Omental fat pad (tissue), 4 donors: ENCODE results near the gene BTG3. TPM values are rescaled to one million over a fixed set of nuclear protein-coding genes. Genes with fewer than 3 reads are reported as not detected.

Experiments used
- ATAC-seq: fragments of 150-250 bp; one replicate; pipeline ENCODE4 v1.9.1; 2016; ENCODE audit warnings: mild to moderate bottlenecking, moderate library complexity; ENCODE audit not compliant: low FRiP score
- DNase-seq: peaks from one replicate; pipeline ENCODE4 v3.0.0-alpha.2; 2019; ENCODE audit warnings: low spot score
- total RNA-seq, 4 donors: library from RNA; depleted of rRNA; stranded (reverse); fragments of >200 nt; gene quantifications; one replicate each; pipeline ENCODE4 v1.1.0, GENCODE V29; 2016
- TF ChIP-seq, protein P1 (sequence below), 3 donors: fragments of 450-650 bp; IDR thresholded peaks; one replicate each; pipeline ENCODE4 v1.5.1; 2016 to 2017; ENCODE audit warnings: antibody characterized with exemption in 3 of 3, mild to moderate bottlenecking in 3 of 3, moderate library complexity in 2 of 3

The BTG3 gene
- total RNA-seq, 4 donors from 2014 or later = 39.4 to 60.9 (median 43.6) TPM

DNA sequence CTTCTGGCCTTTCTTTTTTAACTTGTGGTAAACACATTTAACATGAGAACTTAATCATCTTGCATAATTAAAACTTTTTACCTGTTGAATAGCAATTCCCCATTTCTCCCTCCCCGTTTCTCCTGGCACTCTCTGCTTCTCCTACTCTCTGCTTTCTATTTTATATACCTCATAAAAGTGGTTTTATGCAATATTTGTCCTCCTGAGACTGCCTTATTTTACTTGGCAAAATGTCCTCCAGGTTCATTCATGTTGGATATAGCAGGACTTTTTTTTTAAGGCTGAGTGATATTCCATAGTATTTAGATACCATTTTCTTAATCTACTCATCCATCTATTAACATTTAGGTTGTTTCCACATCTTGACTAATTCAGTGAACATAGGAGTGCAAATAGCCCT is 35.0 kb downstream of the BTG3 start:
- ATAC-seq (no peak), DNase-seq (no peak)
- TF ChIP-seq, protein P1, sequence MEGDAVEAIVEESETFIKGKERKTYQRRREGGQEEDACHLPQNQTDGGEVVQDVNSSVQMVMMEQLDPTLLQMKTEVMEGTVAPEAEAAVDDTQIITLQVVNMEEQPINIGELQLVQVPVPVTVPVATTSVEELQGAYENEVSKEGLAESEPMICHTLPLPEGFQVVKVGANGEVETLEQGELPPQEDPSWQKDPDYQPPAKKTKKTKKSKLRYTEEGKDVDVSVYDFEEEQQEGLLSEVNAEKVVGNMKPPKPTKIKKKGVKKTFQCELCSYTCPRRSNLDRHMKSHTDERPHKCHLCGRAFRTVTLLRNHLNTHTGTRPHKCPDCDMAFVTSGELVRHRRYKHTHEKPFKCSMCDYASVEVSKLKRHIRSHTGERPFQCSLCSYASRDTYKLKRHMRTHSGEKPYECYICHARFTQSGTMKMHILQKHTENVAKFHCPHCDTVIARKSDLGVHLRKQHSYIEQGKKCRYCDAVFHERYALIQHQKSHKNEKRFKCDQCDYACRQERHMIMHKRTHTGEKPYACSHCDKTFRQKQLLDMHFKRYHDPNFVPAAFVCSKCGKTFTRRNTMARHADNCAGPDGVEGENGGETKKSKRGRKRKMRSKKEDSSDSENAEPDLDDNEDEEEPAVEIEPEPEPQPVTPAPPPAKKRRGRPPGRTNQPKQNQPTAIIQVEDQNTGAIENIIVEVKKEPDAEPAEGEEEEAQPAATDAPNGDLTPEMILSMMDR (IDR thresholded peaks at IDR 0.05) = no peak

GRCh38 chr21:17576080-17576835 is 36.4 kb downstream of the BTG3 start:
- ATAC-seq = no peak

GRCh38 chr21:17575076-17575475 is 37.6 kb downstream of the BTG3 start:
- ATAC-seq (no peak), DNase-seq (no peak)
- TF ChIP-seq, protein P1 (IDR thresholded peaks at IDR 0.05) = no peak

More at GRCh38 chr21:17576080-17576835, 36.4 kb downstream of the BTG3 start:
- no peak for DNase-seq
- TF ChIP-seq, protein P1 (IDR thresholded peaks at IDR 0.05) = no peak

DNA sequence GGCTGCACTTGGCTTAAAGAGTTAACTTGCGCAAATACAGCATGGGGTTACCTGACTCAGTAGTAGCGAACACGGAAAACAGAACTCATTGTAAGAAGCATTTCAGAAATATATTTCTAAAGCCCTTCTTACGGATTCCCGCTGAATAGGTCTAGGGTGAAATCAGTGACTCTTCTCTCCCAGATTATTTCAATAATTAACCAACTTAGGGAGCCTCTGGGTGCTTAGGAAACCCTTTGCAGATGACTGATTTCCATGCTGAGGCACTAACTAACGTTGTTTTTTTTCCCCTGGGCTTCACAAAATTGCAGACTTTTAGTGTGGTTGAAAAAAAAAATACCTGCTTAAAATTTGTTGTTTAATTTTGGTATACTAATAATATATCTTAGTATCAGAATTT is 40.3 kb downstream of the BTG3 start:
- no peak for DNase-seq
- TF ChIP-seq, protein P1 (IDR thresholded peaks at IDR 0.05) = no peak
- no peak for ATAC-seq

DNA sequence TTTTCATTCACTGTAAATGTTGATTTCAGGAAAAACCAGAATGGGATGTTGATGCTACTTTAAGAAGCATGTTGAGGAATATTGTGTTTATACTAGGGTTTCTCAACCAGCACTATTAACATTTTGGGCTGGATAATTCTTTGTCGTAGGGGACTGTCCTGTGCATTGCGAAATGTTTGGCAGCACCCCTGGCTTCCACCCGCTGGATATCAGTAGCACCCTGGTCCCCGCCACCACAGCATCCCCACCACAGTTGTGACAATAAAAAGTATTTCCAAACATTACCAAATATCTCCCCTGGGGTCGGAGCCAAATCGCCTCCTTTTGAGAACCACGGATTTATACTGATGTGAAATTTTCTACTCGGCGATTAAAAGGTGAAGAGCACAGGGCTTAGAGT is 41.9 kb downstream of the BTG3 start:
- no peak for DNase-seq
- ATAC-seq = no peak
- TF ChIP-seq, protein P1 (IDR thresholded peaks at IDR 0.05) = no peak

DNA sequence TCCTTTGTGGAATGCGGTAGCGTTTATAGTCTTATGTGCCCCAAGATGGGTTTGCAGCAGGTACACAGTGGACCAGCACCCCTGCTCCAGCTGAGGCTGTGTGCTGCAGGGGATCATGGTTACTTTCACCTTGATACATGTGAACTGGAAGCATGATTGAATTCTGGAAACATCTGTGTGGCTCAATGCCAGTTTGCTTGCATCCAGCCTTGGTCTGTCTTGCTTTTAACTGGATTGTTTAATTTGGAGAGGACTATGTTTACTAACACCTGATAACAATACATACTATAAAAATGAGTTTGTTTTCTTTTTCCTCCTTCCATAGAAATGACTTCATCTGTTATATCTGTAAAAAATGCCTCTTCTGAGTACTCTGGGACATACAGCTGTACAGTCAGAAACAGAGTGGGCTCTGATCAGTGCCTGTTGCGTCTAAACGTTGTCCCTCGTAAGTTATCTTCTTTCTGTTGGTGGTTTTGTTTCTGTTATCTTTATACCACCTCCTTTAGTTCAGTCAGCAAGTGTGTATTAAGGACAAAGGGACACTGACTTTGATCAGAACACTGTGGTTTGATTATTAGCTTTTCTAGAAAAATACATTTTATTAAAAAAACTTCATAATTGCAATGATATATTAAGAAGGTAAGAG is 52.2 kb downstream of the BTG3 start:
- DNase-seq (no peak), ATAC-seq (no peak)
- TF ChIP-seq, protein P1 (IDR thresholded peaks at IDR 0.05) = no peak
